ENCODE results near the gene SYT8. TPM values are rescaled to one million over a fixed set of nuclear protein-coding genes. Genes with fewer than 3 reads are reported as not detected.
A peak's percentile ranks its signal among the peaks of the same experiment; 100 is the strongest.

The SYT8 gene
- total RNA-seq, 3 donors from 2014 or later, result 10.7 to 12.1 TPM; not detected in 1

- TF ChIP-seq CTCF (IDR thresholded peaks at IDR 0.05), result no peak
- TF ChIP-seq POLR2A (IDR thresholded peaks at IDR 0.05), result no peak
- TF ChIP-seq POLR2AphosphoS5 (IDR thresholded peaks at IDR 0.05), result no peak
- peaks cover 11% of the 10 kb centered on the region in 2 donors for H3K4me1 ChIP-seq
- H3K27me3 ChIP-seq, result no peaks in the 10 kb centered on the region
- H3K27ac ChIP-seq, result no peak overlapping the region
- no peak overlapping the region for H3K4me3 ChIP-seq
- intact Hi-C loops (cut with DNase I; ENCODE audit: low total_unique reads), result no loop called here
- H3K9me3 ChIP-seq, result peaks cover 3 to 8% of the 10 kb centered on the region in 2 donors
- peak in 1 of 2 donors; percentile 37 for DNase-seq (ENCODE audit: low spot score in 2 of 2)
- no peaks in the 10 kb centered on the region for H3K36me3 ChIP-seq
These were observed 11.2 kb upstream of the SYT8 start for GRCh38 chr11:1823376-1824220.

GRCh38 chr11:1824221-1825038 is 10.4 kb upstream of the SYT8 start:
- intact Hi-C loops (cut with DNase I; ENCODE audit: low total_unique reads), result no loop called here
- DNase-seq (ENCODE audit: low spot score in 2 of 2), result no peak
- H3K9me3 ChIP-seq, result peaks cover 0 to under 1% of the 10 kb centered on the region in 2 donors
- H3K36me3 ChIP-seq, result no peaks in the 10 kb centered on the region
- H3K4me3 ChIP-seq, result no peak overlapping the region
- H3K4me1 ChIP-seq, result peaks cover 11 to 13% of the 10 kb centered on the region in 2 donors
- H3K27me3 ChIP-seq, result no peaks in the 10 kb centered on the region
- no peak overlapping the region for H3K27ac ChIP-seq
- TF ChIP-seq CTCF (IDR thresholded peaks at IDR 0.05) (no peak), POLR2AphosphoS5 (IDR thresholded peaks at IDR 0.05) (no peak), POLR2A (IDR thresholded peaks at IDR 0.05) (no peak)

- no peaks in the 10 kb centered on the region for H3K9me3 ChIP-seq
- no peak for DNase-seq (ENCODE audit: low spot score in 2 of 2)
- intact Hi-C loops (cut with DNase I; ENCODE audit: low total_unique reads), result no loop called here
- H3K27me3 ChIP-seq, result no peaks in the 10 kb centered on the region
- H3K27ac ChIP-seq, result no peak overlapping the region
- H3K4me3 ChIP-seq, result no peak overlapping the region
- H3K36me3 ChIP-seq, result no peaks in the 10 kb centered on the region
- H3K4me1 ChIP-seq, result peaks cover 11 to 14% of the 10 kb centered on the region in 2 donors
- TF ChIP-seq POLR2AphosphoS5 (IDR thresholded peaks at IDR 0.05) (no peak), POLR2A (IDR thresholded peaks at IDR 0.05) (no peak), CTCF (IDR thresholded peaks at IDR 0.05) (no peak)
These were observed 9.6 kb upstream of the SYT8 start for GRCh38 chr11:1825039-1825740.

GRCh38 chr11:1825785-1826451 is 8.9 kb upstream of the SYT8 start:
- Histone ChIP-seq H3K27ac (peak overlapping the region; percentile 76 to 85), H3K4me1 (peaks cover 11 to 18% of the 10 kb centered on the region in 2 donors), H3K27me3 (no peaks in the 10 kb centered on the region), H3K36me3 (no peaks in the 10 kb centered on the region), H3K9me3 (no peaks in the 10 kb centered on the region), H3K4me3 (no peak overlapping the region)
- TF ChIP-seq CTCF (IDR thresholded peaks at IDR 0.05) (no peak), POLR2A (IDR thresholded peaks at IDR 0.05) (no peak), POLR2AphosphoS5 (IDR thresholded peaks at IDR 0.05) (no peak)
- intact Hi-C loops (cut with DNase I; ENCODE audit: low total_unique reads), result no loop called here
- no peak for DNase-seq (ENCODE audit: low spot score in 2 of 2)

Data from breast epithelium (tissue), 4 donors.